GM12873 (cell line): Measurements from ENCODE around the gene ALX4.

Source experiments
- TF ChIP-seq, protein P1 (sequence below): IDR thresholded peaks from 2 replicates; pipeline ENCODE4 v1.5.1; 2012; ENCODE audit warnings: low read depth, mild to moderate bottlenecking, moderate library complexity, low read length, control low read depth; ENCODE audit not compliant: insufficient read depth; ENCODE audit errors: missing control alignments

ALX4 gene

DNA sequence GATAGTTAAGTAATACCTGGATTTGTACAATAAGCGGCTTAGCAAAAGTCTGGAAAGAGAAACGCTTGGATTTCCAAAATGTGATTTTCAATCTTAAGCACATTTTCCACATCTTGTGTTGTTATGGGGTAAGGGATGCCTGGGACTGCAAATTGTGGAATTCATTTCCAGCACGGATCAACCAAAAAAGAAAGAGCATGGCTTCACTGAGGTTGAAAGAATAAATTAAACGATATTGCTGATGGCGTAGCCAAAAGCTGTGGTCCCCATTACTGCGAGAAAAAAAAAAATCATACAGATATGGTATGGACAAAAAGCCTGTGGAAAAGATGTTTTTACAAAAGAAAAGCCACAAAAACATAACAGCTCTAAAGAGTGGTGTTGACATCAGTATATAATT is 26.0 kb upstream of the ALX4 start:
- TF ChIP-seq, protein P1, sequence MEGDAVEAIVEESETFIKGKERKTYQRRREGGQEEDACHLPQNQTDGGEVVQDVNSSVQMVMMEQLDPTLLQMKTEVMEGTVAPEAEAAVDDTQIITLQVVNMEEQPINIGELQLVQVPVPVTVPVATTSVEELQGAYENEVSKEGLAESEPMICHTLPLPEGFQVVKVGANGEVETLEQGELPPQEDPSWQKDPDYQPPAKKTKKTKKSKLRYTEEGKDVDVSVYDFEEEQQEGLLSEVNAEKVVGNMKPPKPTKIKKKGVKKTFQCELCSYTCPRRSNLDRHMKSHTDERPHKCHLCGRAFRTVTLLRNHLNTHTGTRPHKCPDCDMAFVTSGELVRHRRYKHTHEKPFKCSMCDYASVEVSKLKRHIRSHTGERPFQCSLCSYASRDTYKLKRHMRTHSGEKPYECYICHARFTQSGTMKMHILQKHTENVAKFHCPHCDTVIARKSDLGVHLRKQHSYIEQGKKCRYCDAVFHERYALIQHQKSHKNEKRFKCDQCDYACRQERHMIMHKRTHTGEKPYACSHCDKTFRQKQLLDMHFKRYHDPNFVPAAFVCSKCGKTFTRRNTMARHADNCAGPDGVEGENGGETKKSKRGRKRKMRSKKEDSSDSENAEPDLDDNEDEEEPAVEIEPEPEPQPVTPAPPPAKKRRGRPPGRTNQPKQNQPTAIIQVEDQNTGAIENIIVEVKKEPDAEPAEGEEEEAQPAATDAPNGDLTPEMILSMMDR = no peak

DNA sequence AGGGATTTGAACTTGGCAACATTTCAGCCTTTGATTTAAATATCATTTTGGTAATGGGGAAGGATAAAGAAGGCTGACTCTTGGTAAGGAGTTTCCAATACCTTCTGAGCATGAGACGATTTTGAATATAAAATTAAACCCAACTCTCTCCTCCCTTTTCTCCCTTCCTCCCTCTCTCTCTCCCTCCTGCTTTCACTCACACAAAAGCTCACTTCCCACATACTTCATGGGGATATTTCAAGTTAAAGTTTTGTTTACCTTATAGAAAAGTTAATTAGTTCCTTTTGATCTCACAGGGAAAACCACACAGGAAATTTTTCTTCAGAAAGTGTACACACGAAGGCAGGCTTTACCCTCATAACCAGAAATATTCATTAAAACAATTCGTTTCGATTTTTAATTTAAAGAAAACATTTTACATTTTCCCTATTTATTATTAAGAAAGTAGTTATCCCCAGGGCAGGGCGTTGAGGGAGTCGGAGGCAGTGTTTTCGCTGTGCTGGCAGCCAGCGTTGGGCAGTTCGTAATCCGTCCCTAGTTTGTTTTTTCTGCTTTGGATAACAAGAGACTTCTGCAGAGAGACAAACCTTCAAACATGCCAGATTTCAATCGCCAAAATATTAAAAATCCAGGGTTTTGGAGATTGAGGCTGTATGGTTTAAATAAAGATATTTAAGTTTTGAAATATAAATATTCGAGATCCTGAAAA is 25.3 kb upstream of the ALX4 start:
- TF ChIP-seq, protein P1 = no peak

DNA sequence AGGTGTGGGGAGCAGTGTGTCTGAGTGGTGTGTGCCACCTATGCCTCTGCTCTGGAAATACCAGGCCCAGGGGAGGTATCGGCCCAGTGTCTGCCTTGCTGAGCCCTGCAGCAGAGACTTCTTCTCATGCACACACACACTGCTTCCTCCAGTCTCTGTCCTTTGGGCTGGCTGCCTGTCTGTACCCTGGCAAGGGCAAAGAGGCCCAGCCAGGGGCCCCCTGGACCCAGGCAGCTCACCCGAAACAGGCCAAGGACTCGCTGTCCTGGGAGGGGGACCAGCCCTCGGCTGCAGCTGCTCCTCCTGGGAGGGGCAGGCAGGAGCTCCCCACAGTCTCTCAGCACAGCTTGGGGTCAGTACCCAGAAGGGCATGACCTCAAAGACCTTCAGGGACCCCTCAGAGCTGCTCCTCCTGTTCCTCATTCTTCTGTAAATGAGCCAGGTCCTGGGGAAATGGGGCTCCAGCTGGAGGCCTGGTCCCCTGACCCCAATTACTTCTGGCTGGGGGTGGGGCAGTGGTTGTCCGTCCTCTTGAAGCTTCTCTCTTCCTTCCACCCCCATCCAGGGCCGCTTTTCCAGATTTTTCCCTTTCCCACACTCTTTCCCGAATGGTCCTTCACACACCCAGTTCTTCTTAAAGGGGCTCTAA is 24.5 kb upstream of the ALX4 start:
- TF ChIP-seq, protein P1 = no peak

DNA sequence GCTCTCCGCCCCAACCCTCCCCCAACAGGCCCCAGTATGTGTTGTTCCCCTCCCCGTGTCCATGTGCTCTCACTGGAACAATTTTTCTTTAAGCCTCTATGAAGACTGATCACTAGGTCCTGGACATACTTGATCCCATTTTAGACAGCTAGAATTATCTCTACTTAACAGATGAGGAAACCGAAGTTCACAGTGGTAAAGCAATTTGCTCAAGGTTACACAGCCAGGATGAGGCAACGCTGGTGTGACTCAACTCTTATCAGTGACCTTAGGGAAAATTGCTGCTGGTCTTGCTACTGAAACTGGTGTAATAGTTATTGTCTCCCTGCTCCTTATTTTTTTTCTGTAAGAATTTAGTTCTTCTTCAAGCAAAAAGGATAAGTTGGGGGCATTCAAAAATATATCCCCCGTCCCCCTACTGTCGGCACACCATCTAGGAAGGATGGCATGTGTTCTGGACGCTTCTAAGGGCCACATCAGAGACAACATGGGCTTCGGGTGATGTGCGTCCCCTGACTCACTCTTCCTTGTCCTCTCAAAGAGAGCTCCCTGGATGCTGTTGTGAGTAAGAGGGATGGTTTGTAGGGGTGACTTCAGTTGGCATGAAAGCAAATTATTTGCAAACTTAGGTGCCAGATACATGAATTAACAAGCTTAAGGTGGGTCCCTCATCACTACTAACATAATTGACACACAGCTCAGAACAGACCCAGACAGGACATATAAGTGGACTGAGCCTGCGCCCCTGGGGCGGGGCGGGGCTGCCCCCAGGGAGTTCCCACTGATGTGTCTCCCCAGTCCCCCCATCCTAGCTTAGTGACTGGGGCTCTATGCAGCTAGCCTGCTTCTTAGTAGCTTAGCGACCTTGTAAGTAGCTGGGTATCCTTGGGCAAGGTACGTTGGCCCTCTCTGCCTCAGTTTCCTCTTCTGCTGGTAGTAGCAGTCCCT is 23.6 kb upstream of the ALX4 start:
- TF ChIP-seq, protein P1 = no peak

DNA sequence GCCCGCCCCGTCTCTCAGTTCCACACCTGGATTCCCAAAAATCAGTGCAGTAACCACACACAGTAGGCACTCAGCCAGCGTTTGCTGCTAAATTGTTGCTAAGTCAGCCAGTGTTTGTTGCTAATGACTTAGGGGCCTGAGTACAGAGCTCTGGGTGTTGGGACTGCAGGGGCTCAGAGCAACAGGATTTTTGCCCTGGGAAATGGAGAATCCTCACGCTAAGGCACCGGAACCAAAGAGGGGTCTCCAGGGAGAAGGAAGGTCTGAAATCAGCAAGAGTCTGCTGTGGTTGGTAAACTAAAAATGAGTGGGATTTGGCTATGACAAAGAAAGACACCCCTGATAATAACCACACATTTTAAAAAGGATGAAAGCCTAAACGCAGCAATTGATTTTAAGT is 22.7 kb upstream of the ALX4 start:
- TF ChIP-seq, protein P1 = no peak

DNA sequence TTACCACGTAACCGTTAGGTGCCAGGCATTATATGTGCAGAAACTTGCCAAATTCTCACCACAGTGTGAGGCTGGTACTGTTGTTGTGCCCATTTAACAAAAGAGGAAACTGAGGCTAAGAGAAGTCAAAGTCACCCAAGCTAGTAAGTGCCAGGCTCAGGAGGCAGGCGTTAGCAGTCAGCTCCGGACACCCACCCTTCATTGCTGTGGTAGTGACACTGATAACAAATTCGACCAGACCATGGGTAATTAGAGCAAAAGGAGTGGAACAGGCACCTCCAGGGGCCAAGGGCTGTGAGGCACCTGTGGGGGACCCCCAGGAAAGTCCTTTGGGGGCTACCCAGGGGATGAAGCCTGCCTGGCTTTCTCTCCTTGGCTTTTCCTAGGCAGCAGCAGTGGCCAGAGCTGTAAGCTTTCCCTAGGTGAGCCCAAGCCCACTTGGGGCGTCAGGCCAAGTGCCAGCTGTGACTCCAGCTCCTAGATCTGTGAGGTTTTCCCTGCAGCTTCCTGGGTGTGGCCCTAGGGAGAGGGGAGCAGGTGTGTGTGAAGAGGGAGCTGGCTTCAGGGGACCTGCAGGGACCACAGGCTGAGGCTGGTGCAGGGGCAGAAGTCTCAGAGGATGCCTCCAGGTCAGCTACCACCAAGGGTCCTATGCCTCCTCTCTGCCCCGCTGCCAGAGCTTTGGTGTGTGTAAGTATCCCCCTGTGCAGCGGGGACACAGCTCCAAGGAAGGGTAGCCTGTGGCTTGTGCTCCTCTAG is 19.7 kb upstream of the ALX4 start:
- TF ChIP-seq, protein P1 = no peak

DNA sequence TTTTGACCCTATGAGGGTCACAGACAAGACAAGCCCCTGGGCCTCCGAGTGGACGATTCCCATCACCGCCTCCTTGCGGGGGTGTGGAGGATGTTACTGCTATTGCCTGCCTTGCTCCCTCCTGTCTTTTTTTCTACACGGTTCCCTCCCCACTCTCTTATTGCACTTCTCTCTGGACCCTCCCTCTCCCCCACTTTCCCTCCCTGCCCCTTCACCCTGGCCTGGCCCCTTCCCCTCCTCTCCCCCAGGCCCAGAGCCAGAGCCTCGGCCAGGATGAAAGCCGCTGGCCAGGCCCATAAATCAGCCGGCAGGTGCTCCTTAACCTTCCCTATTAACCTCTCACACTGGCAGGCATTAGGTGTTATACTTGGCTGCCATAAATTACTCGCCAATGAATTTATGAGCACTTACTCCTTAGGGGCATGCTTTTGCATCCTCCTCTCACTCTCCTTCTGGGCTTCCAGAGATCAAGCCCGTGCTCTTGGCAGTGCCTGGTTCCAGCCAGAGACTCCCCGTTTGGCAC is 18.3 kb upstream of the ALX4 start:
- TF ChIP-seq, protein P1 = no peak
